ENCODE data around the gene B9D2. TPM values are rescaled to one million over a fixed set of nuclear protein-coding genes. Genes with fewer than 3 reads are reported as not detected.

B9D2 gene
- total RNA-seq, 3 donors from 2014 or later, result 4.0 to 7.3 (median 4.3) TPM

GRCh38 chr19:41320568-41320967 is 43.4 kb downstream of the B9D2 start:
- no peak overlapping the region for H3K4me3 ChIP-seq
- H3K27ac ChIP-seq, result no peak overlapping the region
- H3K27me3 ChIP-seq, result no peaks in the 10 kb centered on the region
- no peak for DNase-seq (ENCODE audit: low spot score in 2 of 2)
- no peaks in the 10 kb centered on the region for H3K9me3 ChIP-seq
- TF ChIP-seq POLR2AphosphoS5 (IDR thresholded peaks at IDR 0.05) (no peak), POLR2A (IDR thresholded peaks at IDR 0.05) (no peak)
- TF ChIP-seq, protein P1, sequence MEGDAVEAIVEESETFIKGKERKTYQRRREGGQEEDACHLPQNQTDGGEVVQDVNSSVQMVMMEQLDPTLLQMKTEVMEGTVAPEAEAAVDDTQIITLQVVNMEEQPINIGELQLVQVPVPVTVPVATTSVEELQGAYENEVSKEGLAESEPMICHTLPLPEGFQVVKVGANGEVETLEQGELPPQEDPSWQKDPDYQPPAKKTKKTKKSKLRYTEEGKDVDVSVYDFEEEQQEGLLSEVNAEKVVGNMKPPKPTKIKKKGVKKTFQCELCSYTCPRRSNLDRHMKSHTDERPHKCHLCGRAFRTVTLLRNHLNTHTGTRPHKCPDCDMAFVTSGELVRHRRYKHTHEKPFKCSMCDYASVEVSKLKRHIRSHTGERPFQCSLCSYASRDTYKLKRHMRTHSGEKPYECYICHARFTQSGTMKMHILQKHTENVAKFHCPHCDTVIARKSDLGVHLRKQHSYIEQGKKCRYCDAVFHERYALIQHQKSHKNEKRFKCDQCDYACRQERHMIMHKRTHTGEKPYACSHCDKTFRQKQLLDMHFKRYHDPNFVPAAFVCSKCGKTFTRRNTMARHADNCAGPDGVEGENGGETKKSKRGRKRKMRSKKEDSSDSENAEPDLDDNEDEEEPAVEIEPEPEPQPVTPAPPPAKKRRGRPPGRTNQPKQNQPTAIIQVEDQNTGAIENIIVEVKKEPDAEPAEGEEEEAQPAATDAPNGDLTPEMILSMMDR (IDR thresholded peaks at IDR 0.05), result no peak
- H3K4me1 ChIP-seq, result peaks cover 0 to 5% of the 10 kb centered on the region in 2 donors
- H3K36me3 ChIP-seq, result no peaks in the 10 kb centered on the region
- intact Hi-C loops (cut with DNase I; ENCODE audit: low total_unique reads), result no loop called here

- H3K27ac ChIP-seq, result no peak overlapping the region
- H3K4me1 ChIP-seq, result peaks cover 0 to 5% of the 10 kb centered on the region in 2 donors
- intact Hi-C loops (cut with DNase I; ENCODE audit: low total_unique reads), result no loop called here
- DNase-seq (ENCODE audit: low spot score in 2 of 2), result no peak
- H3K27me3 ChIP-seq, result no peaks in the 10 kb centered on the region
- no peaks in the 10 kb centered on the region for H3K9me3 ChIP-seq
- H3K36me3 ChIP-seq, result no peaks in the 10 kb centered on the region
- TF ChIP-seq POLR2AphosphoS5 (IDR thresholded peaks at IDR 0.05), result no peak
- TF ChIP-seq, protein P1 (IDR thresholded peaks at IDR 0.05), result no peak
- TF ChIP-seq POLR2A (IDR thresholded peaks at IDR 0.05), result no peak
- no peak overlapping the region for H3K4me3 ChIP-seq
These were observed 43.8 kb downstream of the B9D2 start for GRCh38 chr19:41320185-41320518.

DNA sequence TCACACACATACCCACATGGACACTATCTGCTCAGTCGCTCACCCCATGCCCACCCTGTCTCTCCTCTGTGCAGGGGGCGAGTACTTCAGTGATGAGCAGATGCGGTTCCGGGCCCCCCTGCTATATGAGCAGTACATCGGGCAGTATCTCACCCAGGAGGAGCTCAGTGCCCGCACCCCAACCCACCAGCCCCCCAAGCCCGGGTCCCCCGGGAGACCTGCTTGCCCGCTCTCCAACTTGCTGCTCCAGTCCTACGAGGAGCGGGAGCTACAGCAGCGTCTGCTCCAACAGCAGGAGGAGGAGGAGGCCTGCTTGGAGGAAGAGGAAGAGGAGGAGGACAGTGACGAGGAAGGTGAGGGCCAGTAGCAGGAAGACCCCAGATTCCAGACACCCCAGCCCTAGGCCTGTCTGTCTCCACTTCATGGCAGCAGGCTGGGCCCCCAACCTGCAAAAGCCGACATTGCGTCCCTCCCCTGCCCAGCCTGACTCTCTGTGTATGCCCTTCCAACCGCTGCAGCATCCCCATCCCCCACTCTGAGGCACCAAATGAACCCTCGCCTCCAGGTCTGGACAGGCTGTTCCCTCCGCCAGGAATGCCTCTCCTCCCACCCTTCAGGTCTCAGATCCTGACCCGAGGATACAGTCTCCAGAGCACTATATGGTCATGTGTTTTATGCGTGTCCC is 44.3 kb downstream of the B9D2 start:
- TF ChIP-seq POLR2AphosphoS5 (IDR thresholded peaks at IDR 0.05) (no peak), POLR2A (IDR thresholded peaks at IDR 0.05) (no peak)
- TF ChIP-seq, protein P1 (IDR thresholded peaks at IDR 0.05), result no peak
- H3K27me3 ChIP-seq, result no peaks in the 10 kb centered on the region
- H3K27ac ChIP-seq, result no peak overlapping the region
- H3K9me3 ChIP-seq, result no peaks in the 10 kb centered on the region
- intact Hi-C loops (cut with DNase I; ENCODE audit: low total_unique reads), result no loop called here
- no peak for DNase-seq (ENCODE audit: low spot score in 2 of 2)
- H3K36me3 ChIP-seq, result no peaks in the 10 kb centered on the region
- H3K4me1 ChIP-seq, result peaks cover 0 to 5% of the 10 kb centered on the region in 2 donors
- no peak overlapping the region for H3K4me3 ChIP-seq

DNA sequence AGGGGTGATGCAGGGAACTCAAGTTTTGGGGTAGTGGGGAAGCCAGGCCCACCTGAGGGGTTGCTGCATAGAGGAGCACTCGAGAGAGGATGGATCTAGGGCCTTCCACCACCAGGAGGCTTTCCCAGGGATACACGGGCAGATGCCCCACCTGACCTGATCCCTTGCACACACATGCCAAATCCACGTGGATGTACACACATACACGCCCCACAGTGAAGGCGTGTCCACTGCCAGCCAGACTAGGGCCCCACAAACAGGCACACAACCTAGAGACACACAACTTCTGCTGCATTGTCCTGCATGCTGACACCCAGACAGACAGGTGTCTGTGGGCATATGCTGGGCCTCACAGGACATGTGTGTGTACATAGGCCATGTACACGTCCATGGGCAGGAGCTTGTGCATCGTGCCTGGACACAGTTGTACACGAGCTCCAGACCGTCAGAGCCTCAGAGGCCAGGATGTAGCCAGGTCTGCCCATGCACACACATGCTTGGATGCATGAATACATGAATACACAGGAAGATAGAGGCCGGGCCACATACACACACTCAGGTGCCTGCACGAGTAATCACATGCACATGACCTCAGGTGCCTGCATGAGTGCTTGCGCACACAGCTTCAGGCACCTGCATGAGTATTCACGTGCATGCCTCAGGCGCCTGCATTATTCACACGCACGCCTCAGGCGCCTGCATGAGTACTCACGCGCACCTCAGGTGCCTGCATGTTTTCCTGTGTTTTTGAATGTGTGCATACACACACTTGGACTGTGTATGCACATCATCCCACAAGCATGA is 45.1 kb downstream of the B9D2 start:
- Histone ChIP-seq H3K27ac (no peak overlapping the region), H3K36me3 (no peaks in the 10 kb centered on the region), H3K27me3 (no peaks in the 10 kb centered on the region), H3K9me3 (no peaks in the 10 kb centered on the region), H3K4me1 (no peaks in the 10 kb centered on the region), H3K4me3 (no peak overlapping the region)
- no peak for DNase-seq (ENCODE audit: low spot score in 2 of 2)
- TF ChIP-seq, protein P1 (IDR thresholded peaks at IDR 0.05), result no peak
- TF ChIP-seq POLR2AphosphoS5 (IDR thresholded peaks at IDR 0.05) (no peak), POLR2A (IDR thresholded peaks at IDR 0.05) (no peak)
- intact Hi-C loops (cut with DNase I; ENCODE audit: low total_unique reads), result no loop called here

GRCh38 chr19:41316306-41316920 is 47.5 kb downstream of the B9D2 start:
- no peak overlapping the region for H3K27ac ChIP-seq
- no peaks in the 10 kb centered on the region for H3K27me3 ChIP-seq
- TF ChIP-seq, protein P1 (IDR thresholded peaks at IDR 0.05), result no peak
- TF ChIP-seq POLR2AphosphoS5 (IDR thresholded peaks at IDR 0.05) (no peak), POLR2A (IDR thresholded peaks at IDR 0.05) (no peak)
- H3K4me3 ChIP-seq, result no peak overlapping the region
- intact Hi-C loops (cut with DNase I; ENCODE audit: low total_unique reads), result no loop called here
- H3K36me3 ChIP-seq, result no peaks in the 10 kb centered on the region
- DNase-seq (ENCODE audit: low spot score in 2 of 2), result no peak
- peaks cover 0 to 5% of the 10 kb centered on the region in 2 donors for H3K4me1 ChIP-seq
- no peaks in the 10 kb centered on the region for H3K9me3 ChIP-seq

All from breast epithelium (tissue), 4 donors.